ENCODE measurements around the gene DNLZ.

The DNLZ gene

DNA sequence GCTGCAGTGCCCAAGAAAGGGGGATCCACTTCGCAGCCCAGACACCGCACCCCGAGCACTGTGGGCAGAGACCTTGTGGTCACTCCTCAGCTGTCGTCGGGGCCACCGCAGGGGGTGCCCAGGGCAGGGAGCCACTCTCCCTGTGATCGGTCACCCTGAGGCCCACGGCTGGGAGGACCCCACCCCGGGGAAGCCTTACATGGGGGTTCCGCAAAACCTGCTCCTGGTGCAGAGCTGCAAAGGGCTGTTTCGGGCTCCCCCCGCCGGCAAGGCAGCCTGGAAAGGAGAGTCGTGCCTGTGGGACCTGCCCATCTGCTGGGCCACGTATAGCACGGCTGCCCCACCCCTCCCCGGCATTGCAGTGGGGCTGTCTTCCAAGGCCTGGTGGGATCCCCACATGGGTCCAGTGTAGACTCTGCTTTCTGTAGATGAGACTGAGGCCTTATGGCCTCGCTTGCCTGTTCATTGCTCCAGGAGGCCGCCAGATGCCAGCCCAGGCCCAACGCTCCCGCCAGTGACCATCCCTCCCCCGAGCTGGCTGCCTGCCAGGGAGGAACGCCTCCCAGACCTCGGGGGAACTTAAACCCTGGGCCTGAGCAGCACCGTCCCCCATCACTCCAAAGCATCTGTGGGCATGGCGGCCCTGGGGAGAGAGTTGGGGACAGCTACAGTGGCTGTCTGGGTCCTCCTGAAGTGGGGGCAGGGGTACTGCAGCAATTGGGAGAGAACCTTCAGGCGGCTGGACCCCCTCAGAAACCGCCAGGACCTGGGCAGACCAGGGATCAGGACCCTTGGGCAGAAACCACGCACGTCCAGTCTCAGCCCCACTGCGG lies 1.6 kb upstream of the DNLZ start:
- H3K9ac ChIP-seq (ENCODE audit: low read length): no peak overlapping the region
- H3K27me3 ChIP-seq (ENCODE audit: low read length): no peaks in the 10 kb centered on the region
- no peak overlapping the region for H3K4me3 ChIP-seq (ENCODE audit: insufficient read depth, low read length, poor library complexity, severe bottlenecking)
- H3K27ac ChIP-seq (ENCODE audit: low read depth, low read length): no peak overlapping the region
- H2AFZ ChIP-seq (ENCODE audit: low read depth, low read length, severe bottlenecking): no peak overlapping the region
- no peaks in the 10 kb centered on the region for H4K20me1 ChIP-seq (ENCODE audit: low read depth, low read length)
- no peaks in the 10 kb centered on the region for H3K36me3 ChIP-seq (ENCODE audit: low read length)
- H3K4me2 ChIP-seq (ENCODE audit: low read depth, low read length, poor library complexity, severe bottlenecking): no peak overlapping the region
- H3F3A ChIP-seq (ENCODE audit: insufficient read depth): no peaks in the 10 kb centered on the region
- H3K79me2 ChIP-seq (ENCODE audit: insufficient read depth, low read length): no peaks in the 10 kb centered on the region
- H3K9me3 ChIP-seq (ENCODE audit: insufficient read depth, low read length): no peaks in the 10 kb centered on the region
- no peaks in the 10 kb centered on the region for H3K9me2 ChIP-seq (replicated peaks; ENCODE audit: insufficient read depth, low read length)
- TF ChIP-seq CTCF (IDR thresholded peaks at IDR 0.05; ENCODE audit: insufficient read depth, low read length, poor library complexity, severe bottlenecking) (no peak), EZH2phosphoT487 (conservative IDR thresholded peaks at IDR 0.05; ENCODE audit: low read length) (no peak)

GRCh38 chr9:136363949-136364748 lies 605 bp upstream of the DNLZ start:
- no peak overlapping the region for H3K9ac ChIP-seq (ENCODE audit: low read length)

GRCh38 chr9:136362450-136362784 lies 1.1 kb downstream of the DNLZ start:
- peak overlapping the region; percentile 29 for H3K4me2 ChIP-seq (ENCODE audit: low read depth, low read length, poor library complexity, severe bottlenecking)
- H3K9ac ChIP-seq (ENCODE audit: low read length): peak overlapping the region; percentile 6; the same call in 1 of the 2 replicates
- no peaks in the 10 kb centered on the region for H3K36me3 ChIP-seq (ENCODE audit: low read length)
- H3F3A ChIP-seq (ENCODE audit: insufficient read depth): no peaks in the 10 kb centered on the region
- H3K27me3 ChIP-seq (ENCODE audit: low read length): no peaks in the 10 kb centered on the region
- no peak overlapping the region for H3K27ac ChIP-seq (ENCODE audit: low read depth, low read length)
- no peaks in the 10 kb centered on the region for H3K9me2 ChIP-seq (replicated peaks; ENCODE audit: insufficient read depth, low read length)
- TF ChIP-seq EZH2phosphoT487 (conservative IDR thresholded peaks at IDR 0.05; ENCODE audit: low read length): no peak
- TF ChIP-seq CTCF (IDR thresholded peaks at IDR 0.05; ENCODE audit: insufficient read depth, low read length, poor library complexity, severe bottlenecking): no peak
- no peak overlapping the region for H2AFZ ChIP-seq (ENCODE audit: low read depth, low read length, severe bottlenecking)
- no peak overlapping the region for H3K4me3 ChIP-seq (ENCODE audit: insufficient read depth, low read length, poor library complexity, severe bottlenecking)
- H4K20me1 ChIP-seq (ENCODE audit: low read depth, low read length): no peaks in the 10 kb centered on the region
- H3K9me3 ChIP-seq (ENCODE audit: insufficient read depth, low read length): no peaks in the 10 kb centered on the region
- no peaks in the 10 kb centered on the region for H3K79me2 ChIP-seq (ENCODE audit: insufficient read depth, low read length)

More at GRCh38 chr9:136363949-136364748, 605 bp upstream of the DNLZ start:
- Histone ChIP-seq H3K36me3 (ENCODE audit: low read length) (no peaks in the 10 kb centered on the region), H2AFZ (ENCODE audit: low read depth, low read length, severe bottlenecking) (no peak overlapping the region), H3K9me2 (replicated peaks; ENCODE audit: insufficient read depth, low read length) (no peaks in the 10 kb centered on the region), H3F3A (ENCODE audit: insufficient read depth) (no peaks in the 10 kb centered on the region), H3K4me2 (ENCODE audit: low read depth, low read length, poor library complexity, severe bottlenecking) (peak overlapping the region; percentile 65), H3K4me3 (ENCODE audit: insufficient read depth, low read length, poor library complexity, severe bottlenecking) (peak overlapping the region; percentile 26), H3K27ac (ENCODE audit: low read depth, low read length) (no peak overlapping the region), H3K27me3 (ENCODE audit: low read length) (no peaks in the 10 kb centered on the region), H4K20me1 (ENCODE audit: low read depth, low read length) (no peaks in the 10 kb centered on the region), H3K9me3 (ENCODE audit: insufficient read depth, low read length) (no peaks in the 10 kb centered on the region), H3K79me2 (ENCODE audit: insufficient read depth, low read length) (no peaks in the 10 kb centered on the region)
- TF ChIP-seq EZH2phosphoT487 (conservative IDR thresholded peaks at IDR 0.05; ENCODE audit: low read length) (no peak), CTCF (IDR thresholded peaks at IDR 0.05; ENCODE audit: insufficient read depth, low read length, poor library complexity, severe bottlenecking) (no peak)
